Natural killer cell (primary cell): ENCODE measurements around the gene SH3PXD2B. TPM values are rescaled to one million over a fixed set of nuclear protein-coding genes. Genes with fewer than 3 reads are reported as not detected.

Source experiments
- ATAC-seq, 3 donors: fragments of 150-1000 bp in 2 of 3; fragments of 200-7000 bp in 1 of 3; cut with Tn5 transposase; 1 replicate in 1 of 3; 2 replicates in 2 of 3; pipeline ENCODE4 v1.10.0; 2021; ENCODE audit warnings: mild to moderate bottlenecking in 2 of 3, moderate library complexity in 2 of 3
- DNase-seq, 2 donors: peaks; one replicate each; pipeline versions ENCODE4 v3.0.0 to v3.0.0-alpha.2; 2013 to 2021; ENCODE audit warnings: mixed read lengths in 1 of 2
- H3K27ac ChIP-seq: one replicate; pipeline ENCODE4 v1.5.1; 2013; ENCODE audit warnings: mild to moderate bottlenecking, low read length
- H3K27me3 ChIP-seq: one replicate; pipeline ENCODE4 v1.6.1; 2013; ENCODE audit warnings: low read length; ENCODE audit not compliant: control insufficient read depth, insufficient read depth
- H3K36me3 ChIP-seq: one replicate; pipeline ENCODE4 v1.6.1; 2013; ENCODE audit warnings: low read length; ENCODE audit not compliant: control insufficient read depth, insufficient read depth
- H3K4me1 ChIP-seq: one replicate; pipeline ENCODE4 v1.6.1; 2013; ENCODE audit warnings: low read length; ENCODE audit not compliant: control insufficient read depth, insufficient read depth
- H3K4me3 ChIP-seq: one replicate; pipeline ENCODE4 v1.5.1; 2013; ENCODE audit warnings: low read length
- H3K9me3 ChIP-seq: one replicate; pipeline ENCODE4 v1.6.1; 2013; ENCODE audit warnings: low read length; ENCODE audit not compliant: control insufficient read depth, insufficient read depth
- H3K27ac Mint-ChIP-seq, 2 donors: one replicate each; pipeline ENCODE4 v1.8.0; 2022; ENCODE audit warnings: mild to moderate bottlenecking in 2 of 2, mixed read lengths in 2 of 2, moderate library complexity in 1 of 2
- H3K27me3 Mint-ChIP-seq, 2 donors: one replicate each; pipeline ENCODE4 v1.8.0; 2022; ENCODE audit warnings: low read depth in 2 of 2, mixed read lengths in 2 of 2
- H3K36me3 Mint-ChIP-seq: one replicate; pipeline ENCODE4 v1.8.0; 2022; ENCODE audit warnings: mixed read lengths
- H3K4me1 Mint-ChIP-seq, 2 donors: one replicate each; pipeline ENCODE4 v1.8.0; 2022; ENCODE audit warnings: mixed read lengths in 2 of 2
- H3K4me3 Mint-ChIP-seq: one replicate; pipeline ENCODE4 v1.8.0; 2022; ENCODE audit warnings: mild to moderate bottlenecking, moderate library complexity, mixed read lengths
- H3K9me3 Mint-ChIP-seq, 2 donors: one replicate each; pipeline ENCODE4 v1.8.0; 2022; ENCODE audit warnings: mixed read lengths in 2 of 2
- CTCF ChIP-seq: fragments of 200-600 bp; IDR thresholded peaks from one replicate; pipeline ENCODE4 v1.8.0; 2022; ENCODE audit warnings: antibody characterized with exemption
- WGBS: methylation state at CpG from one replicate; pipeline ENCODE4 v1.1.7; 2013; ENCODE audit warnings: missing lambda C conversion rate; ENCODE audit not compliant: insufficient coverage; 5-methylcytosine and 5-hydroxymethylcytosine counted together
- intact Hi-C: fragments of 100-400 bp; cut with micrococcal nuclease; formaldehyde crosslinking; loops from one replicate; pipeline ENCODE4 v1.14.2; 2022
- total RNA-seq, 4 donors: library from RNA; stranded (reverse); fragments of 120-200 nt in 1 of 4; gene quantifications; one replicate each; pipeline versions ENCODE4 v1.2.3 to v1.2.4, GENCODE V29; 2013 to 2022

Gene SH3PXD2B
- total RNA-seq, 3 donors from 2014 or later (not counting 1 experiment from before 2014, with no cell fraction given) = 0.25 to 0.35 TPM; not detected in 1

GRCh38 chr5:172339264-172340180 is 114.8 kb downstream of the SH3PXD2B start:
- peaks cover 0 to 4% of the 10 kb centered on the region in 2 donors for H3K27me3 Mint-ChIP-seq
- intact Hi-C loops = no loop called here
- H3K27ac ChIP-seq = no peak overlapping the region
- no peaks in the 10 kb centered on the region for H3K9me3 Mint-ChIP-seq
- no peak overlapping the region for H3K4me3 ChIP-seq
- no peaks in the 10 kb centered on the region for H3K36me3 Mint-ChIP-seq
- H3K4me1 Mint-ChIP-seq = no peaks in the 10 kb centered on the region
- no peaks in the 10 kb centered on the region for H3K4me1 ChIP-seq
- H3K27ac Mint-ChIP-seq = no peak overlapping the region
- no peak for DNase-seq
- 90% methylated on average over 35 of the region's 35 CpGs for whole genome bisulfite sequencing
- no peaks in the 10 kb centered on the region for H3K9me3 ChIP-seq
- H3K36me3 ChIP-seq = no peaks in the 10 kb centered on the region
- no peak for TF ChIP-seq CTCF
- no peak overlapping the region for H3K4me3 Mint-ChIP-seq
- ATAC-seq = no peak
- no peaks in the 10 kb centered on the region for H3K27me3 ChIP-seq

GRCh38 chr5:172336676-172337285 is 117.5 kb downstream of the SH3PXD2B start:
- no peaks in the 10 kb centered on the region for H3K9me3 ChIP-seq
- Mint-ChIP-seq H3K4me1 (no peaks in the 10 kb centered on the region), H3K36me3 (no peaks in the 10 kb centered on the region), H3K27ac (no peak overlapping the region), H3K9me3 (no peaks in the 10 kb centered on the region), H3K27me3 (peaks cover 0 to 4% of the 10 kb centered on the region in 2 donors), H3K4me3 (no peak overlapping the region)
- DNase-seq (no peak), ATAC-seq (no peak)
- no peak overlapping the region for H3K27ac ChIP-seq
- H3K4me3 ChIP-seq = no peak overlapping the region
- intact Hi-C loops = no loop called here
- WGBS = 72% methylated on average over 8 of the region's 9 CpGs
- TF ChIP-seq CTCF = no peak
- no peaks in the 10 kb centered on the region for H3K36me3 ChIP-seq
- H3K4me1 ChIP-seq = no peaks in the 10 kb centered on the region
- no peaks in the 10 kb centered on the region for H3K27me3 ChIP-seq

DNA sequence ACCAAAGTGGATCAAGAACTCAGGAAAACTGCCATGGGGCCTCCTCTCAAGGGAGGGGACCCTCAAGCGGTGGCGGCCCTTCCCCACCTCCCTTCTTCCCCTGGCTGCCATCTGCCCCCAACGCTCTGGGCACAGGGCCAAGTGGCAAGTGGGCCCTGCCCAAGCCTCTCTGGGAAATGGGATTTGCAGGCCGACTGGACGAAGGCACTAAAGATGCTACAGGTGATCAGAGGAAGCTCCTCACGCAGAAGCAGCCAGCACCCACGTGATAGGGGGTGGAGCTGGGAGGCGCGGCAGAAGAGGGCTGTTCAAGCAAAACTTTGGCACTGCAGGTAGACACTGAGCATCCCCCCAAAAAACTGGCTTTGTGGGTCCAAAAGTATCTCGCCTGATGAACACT is 118.1 kb downstream of the SH3PXD2B start:
- no peak for ATAC-seq
- H3K4me1 Mint-ChIP-seq = no peaks in the 10 kb centered on the region
- no peak overlapping the region for H3K27ac Mint-ChIP-seq
- 75% methylated on average over 10 of the region's 10 CpGs for WGBS
- Histone ChIP-seq H3K4me3 (no peak overlapping the region), H3K27me3 (no peaks in the 10 kb centered on the region), H3K4me1 (no peaks in the 10 kb centered on the region), H3K9me3 (no peaks in the 10 kb centered on the region), H3K27ac (no peak overlapping the region), H3K36me3 (no peaks in the 10 kb centered on the region)
- intact Hi-C loops = no loop called here
- H3K4me3 Mint-ChIP-seq = no peak overlapping the region
- H3K9me3 Mint-ChIP-seq = no peaks in the 10 kb centered on the region
- TF ChIP-seq CTCF = no peak
- H3K36me3 Mint-ChIP-seq = no peaks in the 10 kb centered on the region
- peaks cover 0 to 4% of the 10 kb centered on the region in 2 donors for H3K27me3 Mint-ChIP-seq
- DNase-seq = no peak
